Measurements from ENCODE around the gene LDB3. TPM values are rescaled to one million over a fixed set of nuclear protein-coding genes. Genes with fewer than 3 reads are reported as not detected.

The LDB3 gene
- total RNA-seq (under 0.01 TPM in 2 replicates), polyA plus RNA-seq (0.20 TPM in 1 of 2 replicates, not detected in the other), polyA minus RNA-seq (ENCODE audit: low replicate concordance) (not detected in 2 replicates)
- polyA plus RNA-seq (2012): 0.07 and 0.30 TPM in 2 replicates

GRCh38 chr10:86668297-86669165 is at the start of gene LDB3:
Gene LDB3 (plus strand): TSS chr10:86668511. CDS start chr10:86668692, 181 bp downstream.
- Histone ChIP-seq H3K4me1 (ENCODE audit: control insufficient read depth, extremely low read depth, insufficient read depth, low read length) (no peaks in the 10 kb centered on the region), H3K36me3 (ENCODE audit: control insufficient read depth, insufficient read depth, low read length) (no peaks in the 10 kb centered on the region), H3K4me2 (ENCODE audit: extremely low read depth, insufficient read depth, low read length) (no peak within 1 kb of the TSS), H3K27me3 (ENCODE audit: control insufficient read depth, insufficient read depth, low read length) (peaks cover 2% of the 10 kb centered on the region), H3K79me2 (ENCODE audit: control insufficient read depth, insufficient read depth, low read length) (no peaks in the 10 kb centered on the region), H3K9me3 (ENCODE audit: control insufficient read depth, insufficient read depth, low read depth, low read length) (no peaks in the 10 kb centered on the region), H2AFZ (ENCODE audit: low read length) (no peak within 1 kb of the TSS), H4K20me1 (ENCODE audit: control insufficient read depth, extremely low read depth, insufficient read depth, low read length) (no peaks in the 10 kb centered on the region), H3K4me3 (replicated peaks in 1 of 4; ENCODE audit: control extremely low read depth in 1 of 4, insufficient read depth in 1 of 4, low read depth in 3 of 4, low read length in 4 of 4) (no peak within 1 kb of the TSS), H3K27ac (ENCODE audit: insufficient read depth, low read length) (no peak within 1 kb of the TSS), H3K9ac (ENCODE audit: insufficient read depth, low read length) (no peak within 1 kb of the TSS)
- peak; percentile 63 to 79 for DNase-seq (ENCODE audit: low read depth in 2 of 2)
- TF ChIP-seq EZH2 (IDR thresholded peaks at IDR 0.05; ENCODE audit: low read length, missing control alignments): no peak
- TF ChIP-seq CTCF (conservative IDR thresholded peaks at IDR 0.05 in 1 of 2, IDR thresholded peaks at IDR 0.05 in 1 of 2; ENCODE audit: low read depth in 1 of 2, low read length in 2 of 2): no peak

- no peak for TF ChIP-seq EZH2 (IDR thresholded peaks at IDR 0.05; ENCODE audit: low read length, missing control alignments)
- TF ChIP-seq CTCF (conservative IDR thresholded peaks at IDR 0.05 in 1 of 2, IDR thresholded peaks at IDR 0.05 in 1 of 2; ENCODE audit: low read depth in 1 of 2, low read length in 2 of 2): no peak
- Histone ChIP-seq H3K79me2 (ENCODE audit: control insufficient read depth, insufficient read depth, low read length) (no peaks in the 10 kb centered on the region), H3K27me3 (ENCODE audit: control insufficient read depth, insufficient read depth, low read length) (no peaks in the 10 kb centered on the region), H3K9ac (ENCODE audit: insufficient read depth, low read length) (no peak overlapping the region), H3K27ac (ENCODE audit: insufficient read depth, low read length) (no peak overlapping the region), H2AFZ (ENCODE audit: low read length) (no peak overlapping the region), H3K4me1 (ENCODE audit: control insufficient read depth, extremely low read depth, insufficient read depth, low read length) (no peaks in the 10 kb centered on the region), H4K20me1 (ENCODE audit: control insufficient read depth, extremely low read depth, insufficient read depth, low read length) (no peaks in the 10 kb centered on the region), H3K4me3 (replicated peaks in 1 of 4; ENCODE audit: control extremely low read depth in 1 of 4, insufficient read depth in 1 of 4, low read depth in 3 of 4, low read length in 4 of 4) (no peak overlapping the region), H3K4me2 (ENCODE audit: extremely low read depth, insufficient read depth, low read length) (no peak overlapping the region), H3K9me3 (ENCODE audit: control insufficient read depth, insufficient read depth, low read depth, low read length) (no peaks in the 10 kb centered on the region), H3K36me3 (ENCODE audit: control insufficient read depth, insufficient read depth, low read length) (no peaks in the 10 kb centered on the region)
- no peak for DNase-seq (ENCODE audit: low read depth in 2 of 2)
Observed at GRCh38 chr10:86628311-86628710, 40.0 kb upstream of the LDB3 start.

GRCh38 chr10:86630079-86630478 is 38.2 kb upstream of the LDB3 start:
- H3K4me3 ChIP-seq (replicated peaks in 1 of 4; ENCODE audit: control extremely low read depth in 1 of 4, insufficient read depth in 1 of 4, low read depth in 3 of 4, low read length in 4 of 4): no peak overlapping the region
- H3K4me2 ChIP-seq (ENCODE audit: extremely low read depth, insufficient read depth, low read length): no peak overlapping the region
- DNase-seq (ENCODE audit: low read depth in 2 of 2): peak in 1 of 2 donors; percentile 28
- H3K79me2 ChIP-seq (ENCODE audit: control insufficient read depth, insufficient read depth, low read length): no peaks in the 10 kb centered on the region
- no peaks in the 10 kb centered on the region for H4K20me1 ChIP-seq (ENCODE audit: control insufficient read depth, extremely low read depth, insufficient read depth, low read length)
- no peaks in the 10 kb centered on the region for H3K27me3 ChIP-seq (ENCODE audit: control insufficient read depth, insufficient read depth, low read length)
- no peak overlapping the region for H3K9ac ChIP-seq (ENCODE audit: insufficient read depth, low read length)
- H2AFZ ChIP-seq (ENCODE audit: low read length): no peak overlapping the region
- no peak overlapping the region for H3K27ac ChIP-seq (ENCODE audit: insufficient read depth, low read length)
- TF ChIP-seq EZH2 (IDR thresholded peaks at IDR 0.05; ENCODE audit: low read length, missing control alignments) (no peak), CTCF (conservative IDR thresholded peaks at IDR 0.05 in 1 of 2, IDR thresholded peaks at IDR 0.05 in 1 of 2; ENCODE audit: low read depth in 1 of 2, low read length in 2 of 2) (no peak)
- H3K36me3 ChIP-seq (ENCODE audit: control insufficient read depth, insufficient read depth, low read length): no peaks in the 10 kb centered on the region
- H3K9me3 ChIP-seq (ENCODE audit: control insufficient read depth, insufficient read depth, low read depth, low read length): no peaks in the 10 kb centered on the region
- H3K4me1 ChIP-seq (ENCODE audit: control insufficient read depth, extremely low read depth, insufficient read depth, low read length): no peaks in the 10 kb centered on the region

Data from fibroblast of lung (primary cell).